Measurements from ENCODE around the gene ALPI. TPM values are rescaled to one million over a fixed set of nuclear protein-coding genes. Genes with fewer than 3 reads are reported as not detected.

The ALPI gene
- total RNA-seq, 2 donors from 2014 or later: not detected

DNA sequence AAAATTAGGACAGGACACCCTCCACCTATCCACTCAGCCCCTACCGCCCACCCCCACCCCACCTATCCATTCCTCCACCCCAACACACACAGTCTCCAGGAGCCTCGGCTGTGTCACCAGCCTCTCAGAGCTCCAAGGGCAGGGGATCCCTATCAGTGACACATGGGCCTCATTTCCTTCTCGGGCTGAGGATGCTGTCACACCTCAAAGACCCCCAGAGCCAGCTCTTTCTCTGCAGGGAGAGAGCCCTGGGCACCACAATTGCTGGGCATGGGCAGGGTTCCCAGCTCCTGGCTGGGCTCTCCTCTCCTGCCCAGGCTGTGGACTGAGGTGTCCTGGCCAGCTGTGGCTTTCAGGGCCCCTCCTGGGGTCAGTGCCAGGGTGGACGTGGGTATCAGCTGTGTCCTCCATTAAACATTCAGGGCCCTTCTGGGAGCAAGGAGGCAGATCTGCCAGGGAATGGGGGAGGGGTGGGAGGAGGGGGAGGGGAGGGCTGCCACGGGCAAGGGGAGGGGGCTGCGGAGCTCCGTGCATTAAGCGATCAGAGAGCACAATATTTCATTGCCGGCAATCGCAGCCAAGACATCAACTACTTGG lies 45.9 kb downstream of the ALPI start:
- Histone ChIP-seq H3K9me3 (no peaks in the 10 kb centered on the region), H3K27me3 (replicated peaks; ENCODE audit: insufficient read depth) (no peaks in the 10 kb centered on the region), H3K27ac (no peak overlapping the region), H3K4me1 (replicated peaks) (no peaks in the 10 kb centered on the region), H3K4me3 (no peak overlapping the region), H3K36me3 (no peaks in the 10 kb centered on the region)
- TF ChIP-seq POLR2A (IDR thresholded peaks at IDR 0.05): no peak
- 67% methylated on average over 10 of the region's 10 CpGs for WGBS
- no peak for DNase-seq (ENCODE audit: low spot score)
- intact Hi-C loops (cut with DNase I): no loop called here

DNA sequence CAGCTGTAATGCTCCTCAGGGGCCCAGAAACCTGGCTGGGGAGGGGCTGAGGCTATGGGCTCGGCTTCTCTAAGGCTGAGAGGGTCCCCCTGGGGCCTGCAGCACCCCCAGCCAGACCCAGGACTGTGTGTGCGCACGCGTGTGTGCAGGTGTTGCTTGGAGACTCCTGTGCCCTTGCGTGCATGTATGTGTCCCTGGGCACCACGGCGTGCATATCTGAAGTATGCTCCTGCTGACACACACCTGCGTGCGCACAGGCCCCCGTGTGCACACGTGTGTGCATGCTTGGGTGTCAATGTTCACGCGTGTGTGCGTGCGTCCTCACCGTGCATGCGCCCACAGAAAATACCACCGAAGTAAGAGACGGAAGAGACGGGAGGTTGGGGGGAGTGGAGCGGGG lies 46.6 kb downstream of the ALPI start:
- no peaks in the 10 kb centered on the region for H3K4me1 ChIP-seq (replicated peaks)
- H3K27ac ChIP-seq: no peak overlapping the region
- DNase-seq (ENCODE audit: low spot score): no peak
- H3K4me3 ChIP-seq: peak overlapping the region in 1 of 2 donors; percentile 43
- H3K36me3 ChIP-seq: no peaks in the 10 kb centered on the region
- TF ChIP-seq, protein P1, sequence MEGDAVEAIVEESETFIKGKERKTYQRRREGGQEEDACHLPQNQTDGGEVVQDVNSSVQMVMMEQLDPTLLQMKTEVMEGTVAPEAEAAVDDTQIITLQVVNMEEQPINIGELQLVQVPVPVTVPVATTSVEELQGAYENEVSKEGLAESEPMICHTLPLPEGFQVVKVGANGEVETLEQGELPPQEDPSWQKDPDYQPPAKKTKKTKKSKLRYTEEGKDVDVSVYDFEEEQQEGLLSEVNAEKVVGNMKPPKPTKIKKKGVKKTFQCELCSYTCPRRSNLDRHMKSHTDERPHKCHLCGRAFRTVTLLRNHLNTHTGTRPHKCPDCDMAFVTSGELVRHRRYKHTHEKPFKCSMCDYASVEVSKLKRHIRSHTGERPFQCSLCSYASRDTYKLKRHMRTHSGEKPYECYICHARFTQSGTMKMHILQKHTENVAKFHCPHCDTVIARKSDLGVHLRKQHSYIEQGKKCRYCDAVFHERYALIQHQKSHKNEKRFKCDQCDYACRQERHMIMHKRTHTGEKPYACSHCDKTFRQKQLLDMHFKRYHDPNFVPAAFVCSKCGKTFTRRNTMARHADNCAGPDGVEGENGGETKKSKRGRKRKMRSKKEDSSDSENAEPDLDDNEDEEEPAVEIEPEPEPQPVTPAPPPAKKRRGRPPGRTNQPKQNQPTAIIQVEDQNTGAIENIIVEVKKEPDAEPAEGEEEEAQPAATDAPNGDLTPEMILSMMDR (IDR thresholded peaks at IDR 0.05): no peak
- TF ChIP-seq POLR2A (IDR thresholded peaks at IDR 0.05): no peak
- no peak for TF ChIP-seq POLR2AphosphoS5 (IDR thresholded peaks at IDR 0.05)
- H3K27me3 ChIP-seq (replicated peaks; ENCODE audit: insufficient read depth): no peaks in the 10 kb centered on the region
- WGBS: 38% methylated on average over 18 of the region's 21 CpGs
- intact Hi-C loops (cut with DNase I): no loop called here
- H3K9me3 ChIP-seq: no peaks in the 10 kb centered on the region

DNA sequence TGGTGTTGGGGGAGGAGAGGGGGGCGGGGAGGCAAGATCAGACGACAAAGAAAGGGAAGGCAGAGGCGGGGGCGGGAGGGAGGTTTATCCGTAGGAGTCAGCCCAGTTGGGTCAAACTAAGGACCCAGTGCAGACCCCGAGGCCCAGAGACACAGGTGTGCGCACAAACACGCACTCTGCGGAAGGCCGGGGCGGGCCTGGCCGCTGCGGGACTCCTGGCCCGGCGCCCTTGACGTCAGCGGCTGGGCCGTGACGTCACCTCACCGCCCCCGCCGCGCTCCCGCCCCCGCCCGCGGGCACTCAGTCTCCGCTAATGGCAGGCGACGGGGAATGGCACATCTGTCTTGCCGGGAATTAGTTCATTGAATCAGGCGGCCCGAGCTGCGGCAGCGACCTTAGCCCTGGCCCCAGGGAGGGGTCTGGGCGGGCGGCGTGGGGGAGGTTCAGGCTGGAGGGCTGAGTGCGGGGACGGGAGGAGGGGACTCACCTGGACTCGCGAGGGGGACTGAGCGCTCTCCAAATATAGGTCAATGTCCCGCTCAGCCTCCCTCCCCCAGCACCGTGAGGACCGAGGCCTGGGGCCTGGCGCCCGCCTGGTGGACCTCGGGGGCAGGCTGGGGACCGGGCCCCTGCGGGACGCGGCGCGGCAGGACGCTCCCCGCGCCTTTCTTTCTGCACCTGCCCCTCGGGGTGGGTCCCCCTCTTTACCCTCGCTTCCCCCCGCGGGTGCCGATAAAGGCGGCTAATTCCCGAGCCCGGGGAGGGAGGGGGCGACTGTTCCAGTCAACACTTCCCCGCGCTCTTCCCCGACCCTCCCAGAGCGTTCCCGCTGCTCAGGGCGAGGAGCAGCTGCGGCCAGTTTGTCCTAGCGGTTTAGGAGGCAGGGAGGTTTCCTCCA lies 47.2 kb downstream of the ALPI start:
- Histone ChIP-seq H3K9me3 (no peaks in the 10 kb centered on the region), H3K4me3 (peak overlapping the region; percentile 24 to 43), H3K27ac (no peak overlapping the region), H3K36me3 (no peaks in the 10 kb centered on the region), H3K4me1 (replicated peaks) (no peaks in the 10 kb centered on the region), H3K27me3 (replicated peaks; ENCODE audit: insufficient read depth) (no peaks in the 10 kb centered on the region)
- DNase-seq (ENCODE audit: low spot score): no peak
- TF ChIP-seq POLR2A (IDR thresholded peaks at IDR 0.05) (no peak), POLR2AphosphoS5 (IDR thresholded peaks at IDR 0.05) (no peak)
- TF ChIP-seq, protein P1 (IDR thresholded peaks at IDR 0.05): no peak
- 1% methylated on average over 67 of the region's 75 CpGs for WGBS
- intact Hi-C loops (cut with DNase I): no loop called here

DNA sequence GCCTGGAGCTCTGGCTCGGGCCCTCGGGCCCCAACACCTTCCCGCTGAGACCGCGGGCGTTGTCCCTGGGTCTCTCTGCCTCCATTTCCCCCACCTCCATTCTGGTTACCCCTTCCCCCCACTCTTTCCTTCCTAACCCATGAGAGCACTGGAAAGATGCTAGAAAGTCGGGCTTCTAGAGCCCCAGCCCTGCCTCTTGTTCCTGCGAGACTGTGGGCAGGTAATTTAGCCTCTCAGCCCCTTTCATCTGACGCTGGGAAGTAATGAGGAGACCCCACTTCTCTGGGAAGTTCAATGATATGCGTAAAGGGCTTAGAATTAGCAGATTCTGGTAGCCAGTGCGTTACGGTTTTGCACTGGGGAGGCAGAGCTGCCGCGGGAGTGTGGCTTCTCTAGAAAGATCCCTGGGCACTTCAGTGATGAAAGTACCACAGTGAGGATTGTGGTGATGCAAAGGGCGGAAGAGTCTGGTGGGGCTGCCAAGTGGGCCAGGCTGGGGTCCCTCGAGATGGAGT lies 47.9 kb downstream of the ALPI start:
- Histone ChIP-seq H3K36me3 (no peaks in the 10 kb centered on the region), H3K4me1 (replicated peaks) (no peaks in the 10 kb centered on the region), H3K27me3 (replicated peaks; ENCODE audit: insufficient read depth) (no peaks in the 10 kb centered on the region), H3K4me3 (peak overlapping the region in 1 of 2 donors; percentile 43), H3K27ac (no peak overlapping the region), H3K9me3 (no peaks in the 10 kb centered on the region)
- intact Hi-C loops (cut with DNase I): no loop called here
- no peak for DNase-seq (ENCODE audit: low spot score)
- TF ChIP-seq, protein P1 (IDR thresholded peaks at IDR 0.05): no peak
- TF ChIP-seq POLR2AphosphoS5 (IDR thresholded peaks at IDR 0.05) (no peak), POLR2A (IDR thresholded peaks at IDR 0.05) (no peak)
- 44% methylated on average over 16 of the region's 16 CpGs for WGBS

DNA sequence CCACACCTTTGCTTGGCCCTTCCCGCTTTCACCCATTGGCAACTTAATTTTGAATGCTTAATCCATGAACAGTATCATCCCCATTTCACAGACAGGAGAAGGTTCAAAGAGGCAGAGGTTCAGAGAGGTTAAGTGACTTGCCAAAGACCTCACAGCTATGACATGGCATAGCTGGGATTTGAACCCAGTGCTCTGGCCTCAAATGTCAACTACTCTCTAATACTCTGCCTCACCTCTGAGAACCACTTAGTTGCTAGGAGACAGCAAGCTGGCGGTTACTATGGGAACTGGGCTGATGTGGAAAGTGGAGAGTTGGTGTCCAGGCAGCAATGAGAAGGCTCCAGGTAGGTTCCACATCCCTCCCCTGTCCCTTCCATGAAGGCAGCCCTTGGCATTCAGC lies 48.5 kb downstream of the ALPI start:
- Histone ChIP-seq H3K9me3 (no peaks in the 10 kb centered on the region), H3K36me3 (no peaks in the 10 kb centered on the region), H3K4me3 (no peak overlapping the region), H3K27ac (no peak overlapping the region), H3K27me3 (replicated peaks; ENCODE audit: insufficient read depth) (no peaks in the 10 kb centered on the region), H3K4me1 (replicated peaks) (no peaks in the 10 kb centered on the region)
- WGBS: 93% methylated on average over 2 of the region's 2 CpGs
- no peak for DNase-seq (ENCODE audit: low spot score)
- intact Hi-C loops (cut with DNase I): no loop called here
- TF ChIP-seq POLR2A (IDR thresholded peaks at IDR 0.05) (no peak), POLR2AphosphoS5 (IDR thresholded peaks at IDR 0.05) (no peak)
- TF ChIP-seq, protein P1 (IDR thresholded peaks at IDR 0.05): no peak

All from prostate gland (tissue), 2 donors.